Measurements from ENCODE around the gene ARHGAP6. TPM values are rescaled to one million over a fixed set of nuclear protein-coding genes. Genes with fewer than 3 reads are reported as not detected.

Gene ARHGAP6
- total RNA-seq, 1 experiment from 2014 or later = 0.10 TPM

DNA sequence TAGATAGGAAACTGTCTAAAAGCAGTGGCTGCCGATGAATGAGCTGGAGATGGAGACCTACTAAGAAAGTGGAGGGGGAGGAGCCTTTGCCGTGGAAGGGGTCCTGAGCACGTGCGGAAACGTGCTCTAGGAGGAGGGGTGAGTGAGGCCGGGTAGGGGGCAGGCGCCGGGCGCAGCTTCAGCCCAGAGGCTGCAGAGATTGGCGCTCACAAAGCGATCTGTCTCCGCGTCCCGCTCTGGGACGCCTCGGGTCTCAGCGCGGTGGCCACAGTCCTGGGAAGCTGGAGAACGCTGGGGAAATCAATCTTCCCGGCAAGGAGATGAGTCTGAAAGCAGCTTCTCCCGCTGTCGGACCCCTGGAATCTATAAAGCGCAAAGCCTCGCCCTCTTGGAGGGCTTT lies 444 bp upstream of the ARHGAP6 start (continued):
- TF ChIP-seq, protein P1, sequence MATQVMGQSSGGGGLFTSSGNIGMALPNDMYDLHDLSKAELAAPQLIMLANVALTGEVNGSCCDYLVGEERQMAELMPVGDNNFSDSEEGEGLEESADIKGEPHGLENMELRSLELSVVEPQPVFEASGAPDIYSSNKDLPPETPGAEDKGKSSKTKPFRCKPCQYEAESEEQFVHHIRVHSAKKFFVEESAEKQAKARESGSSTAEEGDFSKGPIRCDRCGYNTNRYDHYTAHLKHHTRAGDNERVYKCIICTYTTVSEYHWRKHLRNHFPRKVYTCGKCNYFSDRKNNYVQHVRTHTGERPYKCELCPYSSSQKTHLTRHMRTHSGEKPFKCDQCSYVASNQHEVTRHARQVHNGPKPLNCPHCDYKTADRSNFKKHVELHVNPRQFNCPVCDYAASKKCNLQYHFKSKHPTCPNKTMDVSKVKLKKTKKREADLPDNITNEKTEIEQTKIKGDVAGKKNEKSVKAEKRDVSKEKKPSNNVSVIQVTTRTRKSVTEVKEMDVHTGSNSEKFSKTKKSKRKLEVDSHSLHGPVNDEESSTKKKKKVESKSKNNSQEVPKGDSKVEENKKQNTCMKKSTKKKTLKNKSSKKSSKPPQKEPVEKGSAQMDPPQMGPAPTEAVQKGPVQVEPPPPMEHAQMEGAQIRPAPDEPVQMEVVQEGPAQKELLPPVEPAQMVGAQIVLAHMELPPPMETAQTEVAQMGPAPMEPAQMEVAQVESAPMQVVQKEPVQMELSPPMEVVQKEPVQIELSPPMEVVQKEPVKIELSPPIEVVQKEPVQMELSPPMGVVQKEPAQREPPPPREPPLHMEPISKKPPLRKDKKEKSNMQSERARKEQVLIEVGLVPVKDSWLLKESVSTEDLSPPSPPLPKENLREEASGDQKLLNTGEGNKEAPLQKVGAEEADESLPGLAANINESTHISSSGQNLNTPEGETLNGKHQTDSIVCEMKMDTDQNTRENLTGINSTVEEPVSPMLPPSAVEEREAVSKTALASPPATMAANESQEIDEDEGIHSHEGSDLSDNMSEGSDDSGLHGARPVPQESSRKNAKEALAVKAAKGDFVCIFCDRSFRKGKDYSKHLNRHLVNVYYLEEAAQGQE (IDR thresholded peaks at IDR 0.05; ENCODE audit: low read depth) = no peak
- TF ChIP-seq SP1 (IDR thresholded peaks at IDR 0.05; ENCODE audit: low read depth) (no peak), EGR1 (IDR thresholded peaks at IDR 0.05; ENCODE audit: low read depth) (no peak)

DNA sequence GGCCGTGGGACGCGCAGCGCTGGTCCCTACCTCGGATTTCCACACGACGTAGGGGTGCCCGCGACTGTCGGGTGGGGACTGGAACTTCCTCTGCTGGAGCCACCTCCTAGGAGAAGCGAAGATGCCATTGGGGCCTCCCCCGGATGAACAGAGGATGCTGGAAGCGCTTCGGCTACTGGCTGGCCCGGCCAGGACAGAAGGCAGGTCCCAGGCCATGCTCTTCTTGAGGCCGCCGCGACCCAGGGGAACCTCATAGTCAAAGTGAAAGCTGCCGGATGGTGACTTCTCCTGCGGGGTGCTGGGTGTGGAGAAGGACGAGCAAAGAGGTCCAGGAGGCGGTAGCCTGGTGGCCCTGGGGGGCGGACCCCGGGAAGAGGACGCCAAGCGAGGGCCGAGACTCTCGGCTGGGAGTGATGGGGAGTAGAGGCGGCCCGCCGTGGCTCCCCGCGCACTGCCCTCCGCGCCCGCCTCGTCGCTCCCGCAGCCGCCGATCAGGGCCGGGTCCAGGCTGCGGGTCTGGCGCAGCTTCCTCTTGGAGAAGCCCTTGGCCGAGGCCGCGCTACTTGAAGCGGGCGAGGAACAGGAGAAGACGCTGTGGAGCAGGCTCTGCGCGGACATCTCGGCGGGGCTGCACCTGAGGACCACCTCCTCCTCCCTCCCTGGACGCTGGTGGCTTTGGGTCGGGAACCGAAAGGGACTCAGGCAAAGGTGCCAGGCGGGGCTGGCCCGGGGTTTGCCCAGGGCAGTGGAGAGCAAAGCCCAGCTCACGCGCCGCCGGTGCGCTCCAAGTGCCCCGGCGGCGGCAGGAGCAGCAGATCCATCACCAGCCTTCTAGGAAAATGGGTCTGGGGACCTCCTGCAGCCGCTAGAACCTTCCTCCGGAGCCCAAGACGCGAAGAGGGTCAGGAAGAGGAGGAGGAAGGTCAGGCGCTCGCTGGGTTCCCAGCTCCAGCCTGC lies 1.2 kb downstream of the ARHGAP6 start:
- Histone ChIP-seq H3K36me3 (ENCODE audit: control insufficient read depth in 1 of 2, insufficient read depth in 2 of 2, low read length in 2 of 2) (no peaks in the 10 kb centered on the region), H4K20me1 (ENCODE audit: insufficient read depth) (no peaks in the 10 kb centered on the region), H3K9me3 (ENCODE audit: control insufficient read depth in 1 of 2, insufficient read depth in 1 of 2, low read depth in 1 of 2, low read length in 2 of 2) (no peaks in the 10 kb centered on the region), H2AFZ (ENCODE audit: low read depth, low read length, poor library complexity, severe bottlenecking) (no peak overlapping the region), H3K4me3 (replicated peaks in 1 of 2; ENCODE audit: low read depth in 1 of 2, low read length in 2 of 2) (no peak overlapping the region), H3K4me2 (ENCODE audit: low read length) (no peak overlapping the region), H3K27me3 (ENCODE audit: insufficient read depth, low read length) (no peaks in the 10 kb centered on the region), H3K9ac (ENCODE audit: low read length) (no peak overlapping the region), H3K9me2 (ENCODE audit: insufficient read depth) (no peaks in the 10 kb centered on the region), H3K4me1 (ENCODE audit: control insufficient read depth in 1 of 2, insufficient read depth in 2 of 2, low read length in 2 of 2) (no peaks in the 10 kb centered on the region), H3K79me2 (ENCODE audit: insufficient read depth, low read length) (no peaks in the 10 kb centered on the region), H3K27ac (ENCODE audit: low read depth, low read length) (no peak overlapping the region)
- DNase-seq (ENCODE audit: low read depth, low spot score) = no peak
- ATAC-seq = no peak
- intact Hi-C loops (cut with micrococcal nuclease) = no loop called here
- POLR2A ChIA-PET = no interaction called here
- RAD21 ChIA-PET (ENCODE audit: low non-redundant PET in 1 of 2, low total read pairs in 2 of 2, uncharacterized antibody in 2 of 2, unreplicated experiment in 2 of 2) = no interaction called here
- CTCF ChIA-PET = no interaction called here
- BruUV-seq (replicated peaks) = no TSS peak
- TF ChIP-seq ZNF274 (IDR thresholded peaks at IDR 0.05; ENCODE audit: low read depth, low read length) (no peak), SRF (IDR thresholded peaks at IDR 0.05; ENCODE audit: low read depth) (no peak), JUND (IDR thresholded peaks at IDR 0.05) (no peak), TCF7L2 (IDR thresholded peaks at IDR 0.05; ENCODE audit: borderline replicate concordance, extremely low read depth, insufficient read depth, insufficient read length) (no peak), POLR2AphosphoS5 (IDR thresholded peaks at IDR 0.05; ENCODE audit: low read depth, low read length) (no peak), YY1 (IDR thresholded peaks at IDR 0.05; ENCODE audit: extremely low read depth, insufficient replicate concordance, low read depth, low read length) (no peak), ELF1 (IDR thresholded peaks at IDR 0.05; ENCODE audit: borderline replicate concordance, low read depth) (no peak), RAD21 (IDR thresholded peaks at IDR 0.05; ENCODE audit: low read depth) (no peak), CBX3 (IDR thresholded peaks at IDR 0.05; ENCODE audit: low read depth) (no peak), SIN3A (IDR thresholded peaks at IDR 0.05; ENCODE audit: low read depth) (no peak), CEBPB (IDR thresholded peaks at IDR 0.05; ENCODE audit: low read depth) (no peak)
- TF ChIP-seq, protein P2, sequence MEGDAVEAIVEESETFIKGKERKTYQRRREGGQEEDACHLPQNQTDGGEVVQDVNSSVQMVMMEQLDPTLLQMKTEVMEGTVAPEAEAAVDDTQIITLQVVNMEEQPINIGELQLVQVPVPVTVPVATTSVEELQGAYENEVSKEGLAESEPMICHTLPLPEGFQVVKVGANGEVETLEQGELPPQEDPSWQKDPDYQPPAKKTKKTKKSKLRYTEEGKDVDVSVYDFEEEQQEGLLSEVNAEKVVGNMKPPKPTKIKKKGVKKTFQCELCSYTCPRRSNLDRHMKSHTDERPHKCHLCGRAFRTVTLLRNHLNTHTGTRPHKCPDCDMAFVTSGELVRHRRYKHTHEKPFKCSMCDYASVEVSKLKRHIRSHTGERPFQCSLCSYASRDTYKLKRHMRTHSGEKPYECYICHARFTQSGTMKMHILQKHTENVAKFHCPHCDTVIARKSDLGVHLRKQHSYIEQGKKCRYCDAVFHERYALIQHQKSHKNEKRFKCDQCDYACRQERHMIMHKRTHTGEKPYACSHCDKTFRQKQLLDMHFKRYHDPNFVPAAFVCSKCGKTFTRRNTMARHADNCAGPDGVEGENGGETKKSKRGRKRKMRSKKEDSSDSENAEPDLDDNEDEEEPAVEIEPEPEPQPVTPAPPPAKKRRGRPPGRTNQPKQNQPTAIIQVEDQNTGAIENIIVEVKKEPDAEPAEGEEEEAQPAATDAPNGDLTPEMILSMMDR (IDR thresholded peaks at IDR 0.05 in 2 of 3, conservative IDR thresholded peaks at IDR 0.05 in 1 of 3; ENCODE audit: borderline replicate concordance in 1 of 3, insufficient read depth in 1 of 3, low read depth in 2 of 3, low read length in 2 of 3) = no peak
- TF ChIP-seq, protein P3, sequence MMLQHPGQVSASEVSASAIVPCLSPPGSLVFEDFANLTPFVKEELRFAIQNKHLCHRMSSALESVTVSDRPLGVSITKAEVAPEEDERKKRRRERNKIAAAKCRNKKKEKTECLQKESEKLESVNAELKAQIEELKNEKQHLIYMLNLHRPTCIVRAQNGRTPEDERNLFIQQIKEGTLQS (IDR thresholded peaks at IDR 0.05) = no peak

Data from HCT116 (cell line).